Immature natural killer cell (primary cell): ENCODE data around the gene SNX20. TPM values are rescaled to one million over a fixed set of nuclear protein-coding genes. Genes with fewer than 3 reads are reported as not detected.

ENCODE experiments used
- DNase-seq, 3 donors: peaks; one replicate each; pipeline ENCODE4 v3.0.0; 2022; ENCODE audit warnings: mixed read lengths in 1 of 3
- H3K27ac Mint-ChIP-seq, 6 donors: one replicate each; pipeline ENCODE4 v1.8.0; 2020; ENCODE audit warnings: mixed read lengths in 6 of 6, mild to moderate bottlenecking in 5 of 6, inconsistent platforms in 4 of 6, moderate library complexity in 3 of 6
- H3K27me3 Mint-ChIP-seq, 3 donors: one replicate each; pipeline ENCODE4 v1.8.0; 2020 to 2021; ENCODE audit warnings: low read depth in 3 of 3, mild to moderate bottlenecking in 3 of 3, mixed read lengths in 3 of 3, moderate library complexity in 3 of 3, inconsistent platforms in 1 of 3
- H3K36me3 Mint-ChIP-seq, 3 donors: one replicate each; pipeline ENCODE4 v1.8.0; 2020; ENCODE audit warnings: mixed read lengths in 3 of 3, inconsistent platforms in 2 of 3, mild to moderate bottlenecking in 2 of 3
- H3K4me1 Mint-ChIP-seq, 2 donors: one replicate each; pipeline ENCODE4 v1.8.0; 2020; ENCODE audit warnings: inconsistent platforms in 2 of 2, mild to moderate bottlenecking in 2 of 2, mixed read lengths in 2 of 2, moderate library complexity in 1 of 2
- H3K4me3 Mint-ChIP-seq, 5 donors: one replicate each; pipeline ENCODE4 v1.8.0; 2020; ENCODE audit warnings: mild to moderate bottlenecking in 5 of 5, mixed read lengths in 5 of 5, inconsistent platforms in 3 of 5, moderate library complexity in 3 of 5
- H3K9me3 Mint-ChIP-seq, 6 donors: one replicate each; pipeline ENCODE4 v1.8.0; 2020; ENCODE audit warnings: mild to moderate bottlenecking in 6 of 6, mixed read lengths in 6 of 6, inconsistent platforms in 4 of 6, moderate library complexity in 3 of 6
- polyA plus RNA-seq, 3 donors: library from polyadenylated mRNA; unstranded; fragments of 300-500 nt; fragmentation: Illumina TruSeq; gene quantifications; one replicate each; pipeline ENCODE4 v1.2.3, GENCODE V29; 2021

SNX20 gene
- polyA plus RNA-seq, 3 donors from 2014 or later, result 28.7 to 74.9 (median 30.9) TPM

- H3K27ac Mint-ChIP-seq, result no peak overlapping the region
- H3K36me3 Mint-ChIP-seq, result peaks cover 45 to 74% (median 45%) of the 10 kb centered on the region in 3 donors
- H3K27me3 Mint-ChIP-seq, result peaks cover 0 to 8% (median 5%) of the 10 kb centered on the region in 3 donors
These were observed 7.4 kb downstream of the SNX20 start for GRCh38 chr16:50673496-50674275.

GRCh38 chr16:50671644-50672260, 9.4 kb downstream of the SNX20 start:
- Mint-ChIP-seq H3K4me3 (no peak overlapping the region), H3K36me3 (peaks cover 43 to 65% (median 44%) of the 10 kb centered on the region in 3 donors), H3K9me3 (peaks cover 7 to 19% (median 15%) of the 10 kb centered on the region in 6 donors), H3K27ac (peak overlapping the region; percentile 43 to 82 (median 68)), H3K27me3 (peaks cover 0 to 10% (median 6%) of the 10 kb centered on the region in 3 donors), H3K4me1 (peaks cover 24 to 30% of the 10 kb centered on the region in 2 donors)
- DNase-seq, result peak in 2 of 3 donors; percentile 40 to 50

More at GRCh38 chr16:50673496-50674275, 7.4 kb downstream of the SNX20 start:
- DNase-seq, result no peak
- Mint-ChIP-seq H3K9me3 (peaks cover 7 to 19% (median 15%) of the 10 kb centered on the region in 6 donors), H3K4me1 (peaks cover 26 to 32% of the 10 kb centered on the region in 2 donors), H3K4me3 (no peak overlapping the region)

- peaks cover 0 to 12% (median 6%) of the 10 kb centered on the region in 3 donors for H3K27me3 Mint-ChIP-seq
- no peak overlapping the region for H3K4me3 Mint-ChIP-seq
- H3K27ac Mint-ChIP-seq, result peak overlapping the region in 3 of 6 donors; percentile 59 to 75 (median 65)
- DNase-seq, result no peak
- H3K9me3 Mint-ChIP-seq, result peaks cover 7 to 19% (median 15%) of the 10 kb centered on the region in 6 donors
- H3K4me1 Mint-ChIP-seq, result peaks cover 33 to 34% of the 10 kb centered on the region in 2 donors
- peaks cover 34 to 54% (median 37%) of the 10 kb centered on the region in 3 donors for H3K36me3 Mint-ChIP-seq
These were observed 10.6 kb downstream of the SNX20 start for GRCh38 chr16:50670476-50670875.

- H3K27ac Mint-ChIP-seq, result peak overlapping the region in 2 of 6 donors; percentile 14 to 65
- H3K27me3 Mint-ChIP-seq, result peaks cover 2 to 12% (median 6%) of the 10 kb centered on the region in 3 donors
- peaks cover 40 to 41% of the 10 kb centered on the region in 2 donors for H3K4me1 Mint-ChIP-seq
- no peak overlapping the region for H3K4me3 Mint-ChIP-seq
- peaks cover 27 to 46% (median 31%) of the 10 kb centered on the region in 3 donors for H3K36me3 Mint-ChIP-seq
- no peak for DNase-seq
- peaks cover 7 to 19% (median 15%) of the 10 kb centered on the region in 6 donors for H3K9me3 Mint-ChIP-seq
These were observed 11.4 kb downstream of the SNX20 start for GRCh38 chr16:50669741-50670140.

- no peak for DNase-seq
- peaks cover 44% of the 10 kb centered on the region in 2 donors for H3K4me1 Mint-ChIP-seq
- H3K9me3 Mint-ChIP-seq, result peaks cover 7 to 19% (median 14%) of the 10 kb centered on the region in 6 donors
- peak overlapping the region in 3 of 5 donors; percentile 19 to 38 (median 26) for H3K4me3 Mint-ChIP-seq
- H3K27me3 Mint-ChIP-seq, result peaks cover 2 to 13% (median 6%) of the 10 kb centered on the region in 3 donors
- peak overlapping the region; percentile 78 to 89 (median 82) for H3K27ac Mint-ChIP-seq
- H3K36me3 Mint-ChIP-seq, result peaks cover 20 to 36% (median 22%) of the 10 kb centered on the region in 3 donors
These were observed 12.6 kb downstream of the SNX20 start for GRCh38 chr16:50668368-50669008.

GRCh38 chr16:50667497-50668367, 13.4 kb downstream of the SNX20 start:
- Mint-ChIP-seq H3K36me3 (peaks cover 15 to 30% (median 15%) of the 10 kb centered on the region in 3 donors), H3K9me3 (peaks cover 5 to 15% (median 13%) of the 10 kb centered on the region in 6 donors), H3K4me1 (peaks cover 44% of the 10 kb centered on the region in 2 donors), H3K27ac (peak overlapping the region; percentile 78 to 89 (median 84)), H3K27me3 (peaks cover 2 to 14% (median 6%) of the 10 kb centered on the region in 3 donors), H3K4me3 (peak overlapping the region; percentile 73 to 80 (median 77))
- no peak for DNase-seq

- peaks cover 6 to 22% (median 7%) of the 10 kb centered on the region in 3 donors for H3K36me3 Mint-ChIP-seq
- H3K9me3 Mint-ChIP-seq, result peaks cover 0 to 7% (median 5%) of the 10 kb centered on the region in 6 donors
- DNase-seq, result peak; percentile 43 to 61 (median 54)
- H3K27ac Mint-ChIP-seq, result peak overlapping the region; percentile 78 to 89 (median 84)
- peaks cover 42 to 44% of the 10 kb centered on the region in 2 donors for H3K4me1 Mint-ChIP-seq
- peaks cover 2 to 13% (median 4%) of the 10 kb centered on the region in 3 donors for H3K27me3 Mint-ChIP-seq
- peak overlapping the region; percentile 73 to 80 (median 77) for H3K4me3 Mint-ChIP-seq
These were observed 14.2 kb downstream of the SNX20 start for GRCh38 chr16:50666658-50667496.

GRCh38 chr16:50665128-50665878, 15.8 kb downstream of the SNX20 start:
- peaks cover 36 to 39% of the 10 kb centered on the region in 2 donors for H3K4me1 Mint-ChIP-seq
- H3K36me3 Mint-ChIP-seq, result peaks cover 0 to 9% (median 0%) of the 10 kb centered on the region in 3 donors
- peak overlapping the region; percentile 57 to 94 (median 80) for H3K27ac Mint-ChIP-seq
- peaks cover 2 to 9% (median 2%) of the 10 kb centered on the region in 3 donors for H3K27me3 Mint-ChIP-seq
- H3K4me3 Mint-ChIP-seq, result peak overlapping the region; percentile 77 to 87 (median 84)
- DNase-seq, result peak; percentile 81 to 82 (median 81)
- no peaks in the 10 kb centered on the region for H3K9me3 Mint-ChIP-seq

- Mint-ChIP-seq H3K9me3 (no peaks in the 10 kb centered on the region), H3K36me3 (peaks cover 0 to 9% (median 0%) of the 10 kb centered on the region in 3 donors), H3K27ac (peak overlapping the region in 2 of 6 donors; percentile 79 to 80), H3K4me3 (peak overlapping the region; percentile 77 to 87 (median 84)), H3K27me3 (peaks cover 2 to 9% (median 2%) of the 10 kb centered on the region in 3 donors), H3K4me1 (peaks cover 36 to 39% of the 10 kb centered on the region in 2 donors)
- no peak for DNase-seq
These were observed 16.8 kb downstream of the SNX20 start for GRCh38 chr16:50664270-50664669.

- Mint-ChIP-seq H3K27ac (no peak overlapping the region), H3K27me3 (peaks cover 0 to 9% (median 2%) of the 10 kb centered on the region in 3 donors), H3K4me1 (peaks cover 27 to 29% of the 10 kb centered on the region in 2 donors), H3K9me3 (no peaks in the 10 kb centered on the region), H3K4me3 (peak overlapping the region in 1 of 5 donors; percentile 13), H3K36me3 (no peaks in the 10 kb centered on the region)
- no peak for DNase-seq
These were observed 18.7 kb downstream of the SNX20 start for GRCh38 chr16:50662306-50662940.

GRCh38 chr16:50659806-50660205, 21.3 kb downstream of the SNX20 start:
- peaks cover 4% of the 10 kb centered on the region in 2 donors for H3K4me1 Mint-ChIP-seq
- H3K36me3 Mint-ChIP-seq, result no peaks in the 10 kb centered on the region
- H3K27ac Mint-ChIP-seq, result peak overlapping the region in 1 of 6 donors; percentile 19
- DNase-seq, result no peak
- H3K4me3 Mint-ChIP-seq, result no peak overlapping the region
- H3K27me3 Mint-ChIP-seq, result peaks cover 0 to 5% (median 0%) of the 10 kb centered on the region in 3 donors
- no peaks in the 10 kb centered on the region for H3K9me3 Mint-ChIP-seq
